ENCODE measurements around the gene KRT35.

DNA sequence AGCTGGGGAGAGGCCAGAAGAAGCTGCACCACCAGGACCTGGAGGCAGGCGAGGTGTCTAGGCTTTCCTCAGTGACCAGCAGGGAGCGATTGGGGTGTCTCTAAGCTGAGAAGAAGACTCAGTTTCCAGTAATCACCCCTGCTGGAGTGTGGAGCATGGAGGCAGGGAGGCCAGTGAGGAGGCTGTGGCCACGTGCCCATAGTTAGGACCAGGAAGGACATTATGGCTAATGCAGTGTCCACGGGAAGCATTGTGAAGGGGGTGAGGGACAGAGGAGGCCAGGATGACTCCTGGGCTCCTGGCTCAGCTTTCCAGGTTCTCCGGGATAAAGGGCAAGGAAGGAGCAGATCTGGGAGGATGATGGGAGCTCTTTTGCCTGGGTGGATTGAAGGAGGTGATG lies 18.8 kb upstream of the KRT35 start:
- TF ChIP-seq EZH2 (IDR thresholded peaks at IDR 0.05; ENCODE audit: insufficient read depth, poor library complexity, severe bottlenecking), result no peak
- no peak for TF ChIP-seq EZH2phosphoT487 (IDR thresholded peaks at IDR 0.05; ENCODE audit: insufficient read depth, low read depth)
